GM12878 (cell line): ENCODE data around the gene ZNF335. TPM values are rescaled to one million over a fixed set of nuclear protein-coding genes. Genes with fewer than 3 reads are reported as not detected.
A peak's percentile ranks its signal among the peaks of the same experiment; 100 is the strongest.

ENCODE experiments used
- ATAC-seq: fragments of 200-7000 bp; cut with Tn5 transposase; 3 replicates; pipeline ENCODE4 v1.9.1; 2020; ENCODE audit warnings: mild to moderate bottlenecking, moderate library complexity
- BruUV-seq: library from RNA; stranded (reverse); fragments of 400-500 nt; replicated peaks from 2 replicates; lab custom pipeline; 2021; lab: Mats Ljungman, UMichigan
- CTCF ChIA-PET: fragments of 300-600 bp; sonication (Branson Sonifier 250); formaldehyde crosslinking; extraction: SDS; loops from one replicate; lab custom pipeline; 2021; ENCODE audit warnings: inconsistent platforms; lab: Yijun Ruan, JAX
- POLR2A ChIA-PET: fragments of 350-600 bp; formaldehyde crosslinking; extraction: SDS; loops from one replicate; lab custom pipeline; 2021; ENCODE audit warnings: inconsistent platforms; lab: Charles Lee
- RAD21 ChIA-PET: fragments of 300-600 bp; sonication (Branson Sonifier 250); formaldehyde crosslinking; loops from one replicate; lab custom pipeline; 2023; ENCODE audit warnings: antibody characterized with exemption; ENCODE audit not compliant: unreplicated experiment; lab: Charles Lee
- SMC1A ChIA-PET: fragments of 300-600 bp; sonication (Branson Sonifier 250); formaldehyde crosslinking; loops from one replicate; lab custom pipeline; 2023; ENCODE audit not compliant: unreplicated experiment, uncharacterized antibody; lab: Charles Lee
- DNase-seq: peaks from one replicate; pipeline ENCODE4 v3.0.0-alpha.2; 2011; ENCODE audit warnings: low read depth, low spot score
- FAIRE-seq: peaks from 3 replicates; lab custom pipeline; 2011; peaks lifted over from hg19 to GRCh38; lab: Jason Lieb, UNC
- H2AFZ ChIP-seq: 2 replicates; pipeline ENCODE4 v1.6.0; 2011; ENCODE audit warnings: low read depth, low read length, control low read depth; ENCODE audit not compliant: control insufficient read depth
- H3K27ac ChIP-seq: 2 replicates; pipeline ENCODE4 v1.5.1; 2011; ENCODE audit warnings: control low read depth; ENCODE audit not compliant: control insufficient read depth, insufficient read depth
- H3K27me3 ChIP-seq, 2 experiments: replicated peaks in 1 of 2; 2 replicates each; pipeline versions ENCODE4 v1.6.0 to v1.6.1; 2011; ENCODE audit warnings: low read length in 1 of 2; ENCODE audit not compliant: control insufficient read depth in 2 of 2, insufficient read depth in 2 of 2
- H3K36me3 ChIP-seq, 2 experiments: 2 replicates each; pipeline ENCODE4 v1.5.1; 2011; ENCODE audit warnings: low read length in 1 of 2; ENCODE audit not compliant: control insufficient read depth in 2 of 2, insufficient read depth in 2 of 2
- H3K4me1 ChIP-seq: 2 replicates; pipeline ENCODE4 v1.6.1; 2011; ENCODE audit warnings: mild to moderate bottlenecking, low read length, moderate library complexity, mixed read lengths; ENCODE audit not compliant: control insufficient read depth, insufficient read depth
- H3K4me2 ChIP-seq: 2 replicates; pipeline ENCODE4 v1.6.0; 2011; ENCODE audit warnings: control low read depth; ENCODE audit not compliant: control insufficient read depth, insufficient read depth
- H3K4me3 ChIP-seq: fragments of 200-600 bp; sonication (generic); 2 replicates; pipeline ENCODE4 v1.5.1; 2016
- H3K79me2 ChIP-seq: 2 replicates; pipeline ENCODE4 v1.6.0; 2011; ENCODE audit warnings: low read length; ENCODE audit not compliant: control insufficient read depth, insufficient read depth
- H3K9ac ChIP-seq: 2 replicates; pipeline ENCODE4 v1.8.0; 2011; ENCODE audit warnings: low read length, control low read depth, mixed read lengths; ENCODE audit not compliant: control insufficient read depth, insufficient read depth
- H3K9me3 ChIP-seq: replicated peaks from 3 replicates; pipeline ENCODE4 v1.5.1; 2011; ENCODE audit warnings: mild to moderate bottlenecking, low read length; ENCODE audit not compliant: control insufficient read depth, insufficient read depth
- H4K20me1 ChIP-seq: 2 replicates; pipeline ENCODE4 v1.6.0; 2011; ENCODE audit not compliant: control insufficient read depth, insufficient read depth
- CTCF ChIP-seq, 3 experiments: IDR thresholded peaks in 2 of 3; conservative IDR thresholded peaks in 1 of 3; 2 replicates each; pipeline ENCODE4 v1.5.1; 2011; ENCODE audit warnings: low read depth in 3 of 3, low read length in 3 of 3, mild to moderate bottlenecking in 3 of 3, control low read depth in 2 of 3, moderate library complexity in 2 of 3, inconsistent platforms in 1 of 3, mixed read lengths in 1 of 3; ENCODE audit not compliant: control insufficient read depth in 2 of 3, insufficient read depth in 1 of 3; ENCODE audit errors: extremely low read depth in 1 of 3
- E2F8 ChIP-seq: fragments of 450-650 bp; IDR thresholded peaks from 2 replicates; pipeline ENCODE4 v1.6.1; 2018; ENCODE audit warnings: mild to moderate bottlenecking, low read depth, moderate library complexity; ENCODE audit not compliant: partially characterized antibody
- EGR1 ChIP-seq, 2 experiments: IDR thresholded peaks; 1 replicate in 1 of 2; 2 replicates in 1 of 2; pipeline ENCODE4 v1.6.1; 2011 to 2012; ENCODE audit warnings: low read depth in 2 of 2, low read length in 2 of 2, borderline replicate concordance in 1 of 2, mild to moderate bottlenecking in 1 of 2, moderate library complexity in 1 of 2
- ELK1 ChIP-seq: IDR thresholded peaks from 2 replicates; pipeline ENCODE4 v1.6.1; 2012; ENCODE audit warnings: low read depth, low read length, improper control_type of control experiment
- MEF2B ChIP-seq: fragments of 450-650 bp; IDR thresholded peaks from 2 replicates; pipeline ENCODE4 v1.6.1; 2018; ENCODE audit warnings: mild to moderate bottlenecking, moderate library complexity; ENCODE audit not compliant: partially characterized antibody, poor library complexity, severe bottlenecking
- MTA2 ChIP-seq: fragments of 450-650 bp; IDR thresholded peaks from 2 replicates; pipeline ENCODE4 v1.6.1; 2016; ENCODE audit warnings: low read depth, mild to moderate bottlenecking, moderate library complexity
- MXI1 ChIP-seq: fragments of 150-350 bp; IDR thresholded peaks from 2 replicates; pipeline ENCODE4 v1.6.1; 2011; ENCODE audit warnings: low read depth, mild to moderate bottlenecking, inconsistent platforms, low read length, improper control_type of control experiment
- MYC ChIP-seq: IDR thresholded peaks from 2 replicates; pipeline ENCODE4 v1.6.1; 2011; ENCODE audit warnings: mild to moderate bottlenecking, low read length, moderate library complexity, inconsistent platforms; ENCODE audit not compliant: insufficient read depth, insufficient replicate concordance, insufficient read length, severe bottlenecking
- RAD21 ChIP-seq: IDR thresholded peaks from 2 replicates; pipeline ENCODE4 v1.6.1; 2011; ENCODE audit warnings: mild to moderate bottlenecking, low read depth, low read length, moderate library complexity; ENCODE audit not compliant: insufficient read depth
- SIX5 ChIP-seq: IDR thresholded peaks from 2 replicates; pipeline ENCODE4 v1.6.1; 2011; ENCODE audit warnings: mild to moderate bottlenecking, low read depth, low read length, moderate library complexity; ENCODE audit not compliant: severe bottlenecking
- STAT1 ChIP-seq: fragments of 450-650 bp; conservative IDR thresholded peaks from 2 replicates; pipeline ENCODE4 v1.6.1; 2014; ENCODE audit warnings: antibody characterized with exemption, mild to moderate bottlenecking
- ZNF24 ChIP-seq: fragments of 450-650 bp; IDR thresholded peaks from 2 replicates; pipeline ENCODE4 v1.6.1; 2017; ENCODE audit warnings: antibody characterized with exemption, mild to moderate bottlenecking
- WGBS: methylation state at CpG from one replicate; pipeline ENCODE4 v1.1.6; 2016; ENCODE audit warnings: low lambda C conversion rate; ENCODE audit not compliant: insufficient replicate concordance, insufficient coverage; ENCODE audit errors: missing lambda C conversion rate; 5-methylcytosine and 5-hydroxymethylcytosine counted together
- in situ Hi-C: fragments of 300-500 bp; cut with MboI; formaldehyde crosslinking; loops from 9 replicates; pipeline ENCODE4 v1.14.3; 2018; ENCODE audit warnings: mixed read lengths
- intact Hi-C: fragments of 100-400 bp; cut with micrococcal nuclease; formaldehyde crosslinking; loops from one replicate; pipeline ENCODE4 v1.14.2; 2022; ENCODE audit not compliant: unreplicated experiment
- polyA plus RNA-seq, 11 experiments: library from polyadenylated mRNA; depleted of rRNA in 4 of 11; unstranded in 6 of 11; stranded (reverse) in 5 of 11; fragments of >200 nt; fragmentation: Nextera tagmentation in 4 of 11; fragmentation: Illumina TruSeq in 1 of 11; extraction: Ambion mirVana in 4 of 11; extraction: Trizol in 1 of 11; gene quantifications; 1 replicate in 1 of 11; 2 replicates in 10 of 11; pipeline versions ENCODE4 v1.2.1 to v1.2.3, GENCODE V29; 2011 to 2016; ENCODE audit warnings: inconsistent platforms in 2 of 11, missing spikeins in 2 of 11, low read depth in 1 of 11
- total RNA-seq, 4 experiments: library from RNA; depleted of rRNA in 3 of 4; stranded (reverse); fragments of >200 nt in 3 of 4; fragmentation: Illumina TruSeq in 1 of 4; extraction: Trizol in 1 of 4; gene quantifications; 2 replicates each; pipeline versions ENCODE4 v1.2.1 to v1.2.3, GENCODE V29; 2013 to 2021

ZNF335 gene
- total and polyA plus RNA-seq, 10 of the 15 experiments (the other 5 are each of a cell fraction or from before 2014, with no cell fraction given): 0.74 to 30.1 (median 14.5) TPM

GRCh38 chr20:45934046-45934585 lies 37.9 kb downstream of the ZNF335 start (continued):
- TF ChIP-seq ELK1 (0 out of 2 replicates have a peak, but pooled peaks have one; percentile 49), MYC (peak; percentile 11), MEF2B (no peak)

GRCh38 chr20:45933266-45934045 lies 38.5 kb downstream of the ZNF335 start:
- H3K36me3 ChIP-seq: peaks cover 2 to 4% of the 10 kb centered on the region in 2 experiments; a peak in 3 of 4 replicates
- 29% methylated on average over 22 of the region's 22 CpGs for WGBS
- SMC1A ChIA-PET: interaction anchor here (1.0 to 4.1 kb wide), 9 partner anchors 14 to 134 kb away, joined by 3 to 33 read pairs (median 5); partner anchors contain the start of gene SNX21
- CTCF ChIA-PET: interaction anchor here (0.6 to 6.5 kb wide), 22 partner anchors 9 to 473 kb away, joined by 3 to 79 read pairs (median 4); partner anchors contain the start of genes ELMO2 and ZSWIM1
- FAIRE-seq (peak; percentile 23), ATAC-seq (peak; percentile 57), DNase-seq (peak; percentile 38)
- no peaks in the 10 kb centered on the region for H3K9me3 ChIP-seq
- H3K79me2 ChIP-seq: peaks cover 23% of the 10 kb centered on the region
- H3K27ac ChIP-seq: peak overlapping the region; percentile 97
- no TSS peak for BruUV-seq
- intact Hi-C loops (loop anchor here (1.0 to 2.0 kb wide), 3 partner anchors 37 to 77 kb away; partner anchors contain the start of genes ACOT8, CTSA, NEURL2 and ZSWIM3), in situ Hi-C loops (no loop called here)
- H4K20me1 ChIP-seq: no peaks in the 10 kb centered on the region
- RAD21 ChIA-PET: interaction anchor here (0.7 to 5.5 kb wide), 14 partner anchors 9 to 154 kb away, joined by 3 to 66 read pairs (median 7); partner anchors contain the start of gene ZSWIM1
- H3K4me1 ChIP-seq: peaks cover 5% of the 10 kb centered on the region; the same call in 1 of the 2 replicates
- H3K4me3 ChIP-seq: peak overlapping the region; percentile 75
- H3K4me2 ChIP-seq: peak overlapping the region; percentile 93
- no peaks in the 10 kb centered on the region for H3K27me3 ChIP-seq
- H3K9ac ChIP-seq: peak overlapping the region; percentile 97
- POLR2A ChIA-PET: interaction anchor here (0.6 to 2.9 kb wide), 13 partner anchors 10 to 137 kb away, joined by 3 to 50 read pairs (median 9); partner anchors contain the start of genes ACOT8, CTSA, NEURL2 and PLTP
- peak overlapping the region; percentile 91 for H2AFZ ChIP-seq
- TF ChIP-seq MXI1 (0 out of 2 replicates have a peak, but pooled peaks have one; percentile 11), MTA2 (no peak), ZNF24 (no peak), SIX5 (no peak), CTCF (IDR thresholded peaks at IDR 0.05 in 2 of 3, conservative IDR thresholded peaks at IDR 0.05 in 1 of 3; ENCODE audit: control insufficient read depth in 2 of 3, extremely low read depth in 1 of 3, insufficient read depth in 1 of 3, low read depth in 3 of 3, low read length in 3 of 3) (peak; percentile 28 to 67 (median 49); a peak in 4 of 6 replicates), STAT1 (no peak), RAD21 (peak; percentile 31), EGR1 (IDR thresholded peaks at IDR 0.05; ENCODE audit: borderline replicate concordance in 1 of 2, low read depth in 2 of 2, low read length in 2 of 2) (0 out of 3 replicates have a peak, but pooled peaks of 1 of the 2 experiments have one; percentile 15), E2F8 (no peak)
